NB4 (cell line): ENCODE measurements around the gene ARL14EPL.

ENCODE experiments used
- DNase-seq: peaks from one replicate; pipeline ENCODE4 v3.0.0; 2010; ENCODE audit warnings: low read depth
- H3K4me3 ChIP-seq: one replicate; pipeline ENCODE4 v1.5.1; 2011; ENCODE audit warnings: mild to moderate bottlenecking, low read depth, low read length, moderate library complexity
- CTCF ChIP-seq: IDR thresholded peaks from one replicate; pipeline ENCODE4 v1.5.1; 2012; ENCODE audit warnings: low read depth, low read length
- MAX ChIP-seq: IDR thresholded peaks from 2 replicates; pipeline ENCODE4 v1.6.1; 2011; ENCODE audit warnings: low read depth, low read length
- MYC ChIP-seq: IDR thresholded peaks from 2 replicates; pipeline ENCODE4 v1.6.1; 2011; ENCODE audit warnings: low read depth, low read length
- POLR2A ChIP-seq: IDR thresholded peaks from 2 replicates; pipeline ENCODE4 v1.6.1; 2011; ENCODE audit warnings: mild to moderate bottlenecking; ENCODE audit not compliant: insufficient read length; ENCODE audit errors: extremely low read depth

The ARL14EPL gene

GRCh38 chr5:116032094-116032517 is at the start of gene ARL14EPL:
ARL14EPL (plus strand) TSS chr5:116032472; CDS start chr5:116051466, 18,994 bp downstream.
- peak; percentile 90 for DNase-seq
- H3K4me3 ChIP-seq: no peak within 1 kb of the TSS
- TF ChIP-seq MYC (no peak), MAX (no peak), POLR2A (no peak), CTCF (peak; percentile 28)

- TF ChIP-seq MYC (no peak), CTCF (no peak)
- DNase-seq: no peak
These were observed 48.8 kb upstream of the ARL14EPL start for GRCh38 chr5:115983519-115983918.

GRCh38 chr5:115985802-115986757 is 46.2 kb upstream of the ARL14EPL start:
- TF ChIP-seq POLR2A (no peak), CTCF (no peak), MAX (no peak), MYC (no peak)
- no peak for DNase-seq
- no peak overlapping the region for H3K4me3 ChIP-seq

More at GRCh38 chr5:115983519-115983918, 48.8 kb upstream of the ARL14EPL start:
- no peak overlapping the region for H3K4me3 ChIP-seq

GRCh38 chr5:115988002-115988401 is 44.3 kb upstream of the ARL14EPL start:
- H3K4me3 ChIP-seq: no peak overlapping the region
- TF ChIP-seq CTCF: no peak
- TF ChIP-seq MYC: no peak
- no peak for TF ChIP-seq POLR2A
- no peak for TF ChIP-seq MAX
- no peak for DNase-seq

- TF ChIP-seq CTCF (no peak), POLR2A (no peak), MYC (no peak), MAX (no peak)
- no peak for DNase-seq
- H3K4me3 ChIP-seq: no peak overlapping the region
These were observed 39.4 kb upstream of the ARL14EPL start for GRCh38 chr5:115992848-115993350.
